Middle frontal gyrus (tissue), 1 donor: ENCODE measurements around the gene GNG8.

ENCODE experiments used
- DNase-seq: peaks from one replicate; pipeline ENCODE4 v3.0.0-alpha.2; 2015; ENCODE audit warnings: low spot score; ENCODE audit errors: extremely low spot score

The GNG8 gene

GRCh38 chr19:46602392-46603194 is 33.4 kb downstream of the GNG8 start:
- DNase-seq: no peak

- no peak for DNase-seq
Measured at GRCh38 chr19:46601318-46602224, 34.4 kb downstream of the GNG8 start, which contains the start of gene CALM3. CALM3 (plus strand) TSS chr19:46601330; CDS start chr19:46601435, 105 bp downstream.

DNA sequence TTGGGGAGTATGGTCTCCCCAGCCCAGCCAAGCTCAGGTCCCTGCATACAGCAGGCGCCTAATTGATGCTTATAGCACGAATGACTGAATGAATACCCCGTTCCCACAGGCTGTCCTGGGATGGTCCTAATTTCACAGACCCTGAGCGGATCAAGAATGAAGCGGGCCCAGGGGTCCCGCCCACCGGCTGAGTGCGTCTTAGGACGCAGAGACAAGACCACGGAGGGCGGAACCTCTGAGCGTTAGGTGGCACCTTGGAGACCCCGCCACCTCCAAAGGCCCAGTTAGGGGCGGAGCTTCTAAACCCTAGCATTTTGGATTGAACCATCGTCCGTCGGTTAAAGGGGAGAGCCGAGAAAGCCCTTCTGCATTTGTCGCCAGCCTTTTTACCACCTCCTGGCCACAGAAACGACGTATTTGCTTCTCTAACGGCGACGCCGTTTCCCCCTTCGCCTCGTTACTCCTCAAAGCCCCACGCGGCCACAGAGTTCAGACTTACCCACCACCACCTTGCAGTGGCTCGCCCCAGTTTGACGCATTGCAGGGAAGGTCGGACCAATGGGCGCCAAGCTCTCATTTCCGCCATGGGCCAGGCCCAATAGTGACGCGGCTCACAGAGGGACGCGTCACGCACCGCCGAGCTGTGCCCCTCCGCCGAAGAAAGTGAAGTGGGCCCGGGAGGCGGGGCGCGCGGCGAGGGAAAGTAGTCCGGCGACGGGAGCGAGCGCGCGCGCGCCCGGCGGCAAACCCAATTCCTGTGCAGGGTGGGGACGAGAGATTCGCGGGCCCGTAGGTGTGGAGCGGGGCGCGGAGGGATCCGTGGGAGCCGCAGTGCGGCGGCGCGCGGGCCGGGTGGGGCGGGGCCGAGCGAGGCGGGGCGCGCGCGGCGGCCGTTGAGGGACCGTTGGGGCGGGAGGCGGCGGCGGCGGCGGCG is 35.4 kb downstream of the GNG8 start:
- peak; percentile 85 for DNase-seq

- DNase-seq: no peak
Measured at GRCh38 chr19:46599716-46600373, 36.2 kb downstream of the GNG8 start.

DNA sequence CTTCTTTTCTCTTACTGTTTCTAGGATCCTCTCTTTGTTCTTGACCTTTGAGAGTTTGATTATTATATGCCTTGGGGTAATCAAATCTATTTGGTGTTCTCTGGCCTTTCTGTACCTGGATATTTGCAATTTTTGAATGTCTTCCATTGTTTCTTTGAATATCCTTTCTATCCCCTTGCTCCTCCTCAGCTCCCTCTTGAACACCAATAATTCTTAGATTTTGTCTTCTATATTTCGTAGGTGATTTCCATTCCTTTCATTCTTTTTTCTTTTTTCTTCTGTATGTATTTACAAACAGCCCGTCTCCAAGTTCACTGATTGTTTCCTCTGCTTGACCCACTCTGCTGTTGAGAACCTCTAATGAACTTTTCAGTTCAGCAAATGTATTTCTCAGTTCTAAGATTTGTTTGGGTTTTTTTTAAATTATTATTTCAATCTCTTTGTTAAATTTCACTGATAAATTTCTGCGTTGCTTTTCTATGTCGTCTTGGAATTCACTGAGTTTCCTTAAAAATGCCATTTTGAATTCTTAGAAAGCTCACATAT is 37.6 kb downstream of the GNG8 start:
- no peak for DNase-seq

DNA sequence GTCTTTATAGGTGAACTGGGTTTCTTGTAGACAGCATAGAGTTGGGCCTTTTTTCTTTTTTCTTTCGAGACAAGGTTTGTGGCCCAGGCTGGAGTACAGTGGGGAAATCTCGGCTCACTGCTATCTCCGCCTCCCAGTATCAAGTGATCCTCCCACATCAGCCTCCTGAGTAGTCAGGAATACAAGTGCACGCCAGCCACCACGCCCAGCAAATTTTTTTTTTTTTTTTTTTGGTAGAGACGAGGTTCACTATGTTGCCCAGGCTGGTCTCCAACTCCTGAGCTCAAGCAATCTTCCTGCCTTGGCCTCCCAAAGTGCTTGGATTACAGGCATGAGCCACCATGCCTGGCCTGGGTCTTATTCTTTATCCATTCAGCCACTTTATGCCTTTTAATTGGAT is 40.0 kb downstream of the GNG8 start:
- no peak for DNase-seq

DNA sequence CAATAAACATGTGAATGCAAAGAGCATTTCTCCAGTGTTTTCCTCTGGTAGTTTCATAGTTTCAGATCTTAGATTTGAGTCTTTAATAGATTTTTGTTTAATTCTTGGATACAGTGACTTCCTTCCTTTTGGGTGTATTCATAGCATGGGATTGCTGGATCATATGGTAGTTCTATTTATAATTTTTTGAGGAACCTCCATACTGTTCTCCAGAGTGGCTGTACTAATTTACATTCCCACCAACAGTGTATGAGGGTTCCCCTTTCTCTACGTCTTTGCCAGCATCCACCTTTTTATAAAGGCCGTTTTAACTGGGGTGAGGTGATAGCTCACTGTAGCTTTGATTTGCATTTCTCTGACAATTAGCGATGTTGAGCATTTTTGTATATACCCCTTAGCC is 44.1 kb downstream of the GNG8 start:
- DNase-seq: no peak

DNA sequence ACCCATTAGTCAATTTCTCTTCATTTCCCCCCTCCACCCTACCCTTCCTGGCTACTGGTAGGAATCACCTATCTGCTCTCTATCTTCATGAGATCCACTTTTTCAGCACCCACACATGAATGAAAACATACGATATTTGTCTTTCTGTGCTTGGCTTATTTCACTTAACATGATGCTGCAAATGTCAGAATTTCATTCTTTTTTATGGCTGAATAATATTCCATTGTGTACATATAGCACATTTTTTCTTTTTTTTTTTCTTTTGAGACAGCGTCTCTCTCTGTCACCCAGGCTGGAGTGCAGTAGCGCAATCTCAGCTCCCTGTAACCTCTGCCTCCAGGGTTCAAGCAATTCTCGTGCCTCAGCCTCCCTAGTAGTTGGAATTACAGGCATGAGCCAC is 44.7 kb downstream of the GNG8 start:
- DNase-seq: no peak

DNA sequence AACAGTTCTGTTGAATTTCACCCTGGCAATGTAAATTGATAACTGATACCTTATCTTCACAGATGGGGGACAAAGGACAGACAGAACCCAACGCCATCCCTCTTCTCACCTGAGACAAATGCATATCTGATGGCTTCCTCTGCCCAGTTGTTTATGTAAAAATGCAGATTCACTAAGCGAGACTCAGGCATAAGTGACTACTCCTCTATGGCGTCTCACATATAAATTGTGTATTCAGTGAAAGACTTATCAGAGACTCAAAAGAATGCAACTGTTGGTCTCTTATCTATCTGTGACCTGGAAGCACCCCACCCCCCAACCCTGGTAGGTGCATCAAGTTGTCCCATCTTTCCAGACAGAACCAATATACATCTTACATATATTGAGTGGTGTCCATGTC is 48.1 kb downstream of the GNG8 start:
- DNase-seq: no peak

GRCh38 chr19:46586294-46586693 is 49.7 kb downstream of the GNG8 start:
- DNase-seq: no peak

- DNase-seq: no peak
Measured at GRCh38 chr19:46585539-46585938, 50.5 kb downstream of the GNG8 start.
